IPS-18c (cell line): Measurements from ENCODE around the gene EML6.

ENCODE experiments used
- H3K4me3 ChIP-seq: 2 replicates; pipeline ENCODE4 v1.7.0; 2013; ENCODE audit warnings: low read depth, mild to moderate bottlenecking, low read length, moderate library complexity; ENCODE audit not compliant: insufficient read depth
- H3K9me3 ChIP-seq: one replicate; pipeline ENCODE4 v1.6.1; 2013; ENCODE audit warnings: mild to moderate bottlenecking, low read length, moderate library complexity; ENCODE audit not compliant: control insufficient read depth, insufficient read depth

EML6 gene

GRCh38 chr2:54701029-54701428 is 22.4 kb upstream of the EML6 start:
- H3K9me3 ChIP-seq = no peaks in the 10 kb centered on the region
- no peak overlapping the region for H3K4me3 ChIP-seq

DNA sequence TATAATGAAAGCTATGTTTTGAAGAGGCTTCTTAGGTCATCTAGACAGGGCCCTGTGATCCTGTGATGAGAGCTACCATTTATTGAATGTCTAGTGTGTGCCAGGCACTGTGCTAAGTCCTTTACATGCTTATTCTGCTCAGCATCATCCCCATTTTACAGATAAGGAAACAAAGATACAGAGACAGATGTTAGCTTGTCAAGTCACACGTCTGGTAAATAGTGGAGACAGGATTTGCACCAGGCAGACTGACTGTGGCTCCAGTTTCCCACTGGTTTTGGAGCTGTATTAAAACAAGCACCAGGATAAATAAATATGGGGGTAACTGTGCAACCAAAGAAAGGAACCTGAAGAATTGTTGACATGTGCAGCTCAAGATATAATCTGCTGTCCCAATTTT is 19.2 kb upstream of the EML6 start:
- no peak overlapping the region for H3K4me3 ChIP-seq
- H3K9me3 ChIP-seq = no peaks in the 10 kb centered on the region

DNA sequence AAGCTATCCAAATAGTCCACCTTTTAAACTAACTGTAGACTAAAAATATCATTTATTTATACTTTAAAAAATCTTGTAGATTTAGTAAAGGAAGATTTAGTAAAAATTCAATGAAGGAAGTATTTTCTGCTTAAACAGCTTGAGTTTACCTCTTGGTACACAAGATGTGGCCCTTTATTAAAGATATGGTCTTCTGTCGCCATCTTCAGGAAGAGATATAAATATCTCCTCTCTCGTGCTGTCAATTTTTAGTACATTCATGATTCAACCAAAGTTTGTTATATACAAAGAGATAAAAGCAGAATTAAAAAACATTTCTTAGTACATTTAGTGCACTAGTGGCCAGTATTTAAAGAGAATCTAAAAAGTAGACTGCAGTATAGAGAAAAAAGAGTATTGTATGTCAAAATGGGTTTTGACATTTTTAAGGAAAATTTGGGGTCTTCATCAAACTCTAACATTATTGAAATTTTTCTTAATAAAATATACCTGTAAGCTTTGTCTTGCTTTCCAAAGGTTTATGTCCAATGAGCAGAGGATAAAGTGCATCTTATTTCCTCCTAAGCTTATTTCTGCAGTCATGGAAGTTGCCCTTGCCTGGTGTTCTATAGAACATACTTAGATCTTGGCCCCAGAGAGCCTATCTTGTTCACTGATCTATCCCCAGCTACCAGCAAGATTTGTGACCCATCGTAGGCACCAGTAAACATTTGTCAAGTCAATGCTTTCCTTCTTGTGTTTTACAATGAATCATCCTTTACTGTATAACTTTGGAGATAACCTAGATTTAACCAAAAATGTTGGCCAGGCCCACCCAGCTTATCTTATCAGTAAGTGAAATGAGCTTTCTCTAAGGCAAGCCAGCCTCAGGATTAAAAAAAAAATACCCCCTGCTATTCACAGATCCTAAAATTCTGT is 18.5 kb upstream of the EML6 start:
- H3K9me3 ChIP-seq = no peaks in the 10 kb centered on the region
- no peak overlapping the region for H3K4me3 ChIP-seq

- Histone ChIP-seq H3K9me3 (no peaks in the 10 kb centered on the region), H3K4me3 (no peak overlapping the region)
Observed at GRCh38 chr2:54706622-54707021, 16.8 kb upstream of the EML6 start.

- H3K4me3 ChIP-seq = peak overlapping the region; percentile 34; the same call in 1 of the 2 replicates
- no peaks in the 10 kb centered on the region for H3K9me3 ChIP-seq
Observed at GRCh38 chr2:54708584-54709335, 14.7 kb upstream of the EML6 start.

DNA sequence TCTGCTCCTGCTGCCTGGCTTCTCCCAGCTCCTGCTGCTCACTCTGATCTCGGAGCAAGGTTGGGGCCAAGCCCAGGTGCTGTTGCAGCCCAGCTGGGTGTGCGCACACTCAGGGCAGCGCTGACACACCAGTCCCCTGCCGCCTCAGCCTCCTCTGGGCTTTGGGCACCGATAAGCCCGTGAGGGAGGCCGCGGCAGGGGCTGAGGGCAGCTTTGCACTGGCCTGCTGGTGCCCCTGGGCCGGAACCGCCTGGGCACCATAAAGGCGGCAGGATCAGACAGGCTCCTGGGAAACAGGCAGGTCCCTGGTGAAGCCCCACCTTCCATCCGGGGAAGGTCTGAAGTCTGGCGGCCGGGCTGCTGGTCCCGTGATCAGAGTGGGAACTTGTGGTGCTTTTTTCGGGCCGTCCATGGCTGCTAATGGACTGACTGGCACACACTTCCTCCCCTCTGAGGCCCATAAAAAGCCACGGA is 14.1 kb upstream of the EML6 start:
- H3K4me3 ChIP-seq = peak overlapping the region; percentile 34; the same call in 1 of the 2 replicates
- H3K9me3 ChIP-seq = no peaks in the 10 kb centered on the region

DNA sequence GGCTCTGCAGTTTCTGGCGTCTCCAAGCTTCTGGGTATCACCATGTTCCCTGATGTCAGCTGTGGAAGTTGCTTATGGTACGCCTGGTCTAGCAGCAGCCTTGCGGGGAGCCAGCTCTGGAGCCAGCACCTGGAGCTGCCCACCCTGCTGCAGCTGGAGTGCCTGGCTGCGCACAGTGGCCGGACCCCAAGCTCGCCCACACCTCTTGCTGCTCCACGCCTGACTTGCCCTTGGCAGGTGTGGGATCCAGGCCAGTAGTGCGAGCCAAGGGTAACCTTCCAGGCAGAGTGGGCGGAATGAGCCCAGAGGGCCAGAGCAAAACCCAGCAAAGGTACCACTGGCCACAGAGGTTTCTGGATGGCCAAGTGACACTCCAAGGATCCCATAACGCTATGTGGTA is 13.2 kb upstream of the EML6 start:
- H3K4me3 ChIP-seq = no peak overlapping the region
- H3K9me3 ChIP-seq = no peaks in the 10 kb centered on the region

- H3K9me3 ChIP-seq = no peaks in the 10 kb centered on the region
- no peak overlapping the region for H3K4me3 ChIP-seq
Observed at GRCh38 chr2:54712516-54712915, 10.9 kb upstream of the EML6 start.

GRCh38 chr2:54714996-54715395 is 8.5 kb upstream of the EML6 start:
- no peak overlapping the region for H3K4me3 ChIP-seq
- H3K9me3 ChIP-seq = no peaks in the 10 kb centered on the region

DNA sequence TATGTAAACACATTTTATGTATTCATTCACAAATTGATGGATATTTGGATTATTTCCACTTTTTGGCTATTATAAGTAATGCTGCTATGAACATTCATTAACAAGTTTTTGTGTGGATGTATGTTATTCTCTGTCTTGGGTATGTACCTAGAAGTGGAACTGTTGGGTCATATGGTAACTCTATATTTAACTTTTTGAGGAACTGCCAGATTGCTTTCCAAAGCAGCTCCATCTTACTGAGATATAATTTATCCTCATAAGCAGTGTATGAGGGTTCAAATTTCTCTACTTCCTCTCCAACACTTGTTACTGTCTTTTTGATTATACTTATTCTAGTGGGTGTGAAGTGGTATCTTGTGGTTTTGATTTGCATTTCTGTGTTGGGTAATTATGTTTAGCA is 7.1 kb upstream of the EML6 start:
- Histone ChIP-seq H3K9me3 (no peaks in the 10 kb centered on the region), H3K4me3 (no peak overlapping the region)

- H3K4me3 ChIP-seq = no peak overlapping the region
- no peaks in the 10 kb centered on the region for H3K9me3 ChIP-seq
Observed at GRCh38 chr2:54720563-54720962, 2.9 kb upstream of the EML6 start.

DNA sequence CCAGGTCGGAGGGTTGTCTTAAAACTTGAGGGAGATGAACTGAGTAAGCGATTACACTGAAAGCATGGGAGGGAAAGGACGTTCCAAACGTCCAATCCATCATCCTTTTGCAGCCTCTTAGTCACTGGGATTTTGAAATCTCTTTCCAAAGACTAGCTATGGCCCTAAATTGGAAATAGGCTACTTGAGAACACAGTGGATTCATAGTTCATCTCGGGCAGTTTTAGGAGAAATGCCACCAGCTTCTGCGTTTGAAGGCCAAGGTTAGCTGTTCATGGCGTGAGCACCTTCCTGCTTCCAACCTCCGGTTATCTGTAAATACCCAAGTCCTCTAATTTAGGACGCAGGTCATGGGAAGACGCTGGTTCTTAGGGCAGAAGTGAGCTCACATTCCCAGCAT is 821 bp upstream of the EML6 start:
- no peaks in the 10 kb centered on the region for H3K9me3 ChIP-seq

DNA sequence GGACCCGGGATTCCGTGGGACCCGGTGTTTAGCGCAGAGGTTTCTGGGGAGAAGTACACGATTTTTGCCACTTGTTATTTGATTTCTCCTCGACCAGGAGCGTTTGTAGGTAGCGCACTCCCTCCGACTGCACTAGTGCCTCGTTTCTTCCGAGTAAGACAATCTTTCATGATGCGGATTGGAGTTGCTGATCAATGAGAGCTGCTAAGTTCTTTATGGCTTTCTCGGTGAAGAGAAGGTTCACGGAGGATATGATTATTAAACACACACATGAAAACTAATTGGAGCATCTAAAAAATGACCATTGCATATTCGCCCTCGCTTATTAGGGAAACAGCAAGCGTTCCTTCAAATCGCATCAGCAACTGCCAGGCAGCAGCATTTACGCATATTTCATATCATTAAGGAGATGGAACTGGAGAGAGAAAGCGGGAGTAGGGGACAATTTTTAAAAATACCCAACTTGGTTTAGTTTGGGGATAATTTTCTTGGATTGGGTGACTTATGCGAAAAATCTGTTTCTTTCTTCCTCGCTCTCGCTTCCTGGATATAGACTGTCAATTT is 616 bp downstream of the EML6 start:
- Histone ChIP-seq H3K9me3 (no peaks in the 10 kb centered on the region), H3K4me3 (peak overlapping the region; percentile 95)

More for the DNA sequence above, 821 bp upstream of the EML6 start:
- H3K4me3 ChIP-seq = peak overlapping the region; percentile 95

DNA sequence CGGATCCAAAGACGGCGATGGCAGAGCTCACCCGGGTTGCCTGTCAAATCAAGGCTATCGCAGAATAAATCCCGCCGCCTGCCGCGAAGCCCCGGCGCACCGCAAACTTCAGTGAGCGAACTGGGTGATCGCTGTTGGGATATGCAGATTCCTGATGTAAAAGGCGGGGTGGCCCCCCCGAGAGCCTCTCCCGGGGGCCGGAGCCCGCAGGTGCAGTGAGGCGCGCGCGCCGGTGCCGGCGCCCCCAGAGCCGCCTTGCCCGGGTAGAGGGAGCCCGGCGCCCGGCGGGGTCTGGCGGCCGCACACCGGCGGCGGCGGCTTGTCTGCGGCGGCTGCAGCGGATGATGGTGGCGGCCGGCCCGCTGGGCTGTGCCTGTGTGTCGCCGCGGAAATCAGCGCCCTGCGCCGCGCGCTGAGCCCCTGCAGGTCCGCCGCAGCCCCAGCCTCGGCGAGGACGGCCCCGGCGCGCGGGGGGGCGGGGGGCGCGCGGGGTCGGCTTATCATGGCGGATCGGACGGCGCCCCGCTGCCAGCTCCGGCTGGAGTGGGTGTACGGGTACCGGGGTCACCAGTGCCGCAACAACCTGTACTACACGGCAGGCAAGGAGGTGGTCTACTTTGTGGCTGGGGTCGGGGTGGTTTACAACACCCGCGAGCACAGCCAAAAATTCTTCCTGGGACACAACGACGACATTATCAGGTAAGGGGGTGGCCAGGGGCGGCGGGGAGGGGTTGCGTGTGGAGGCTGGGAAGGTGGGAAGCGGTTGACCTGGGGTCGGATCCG is 1.3 kb downstream of the EML6 start:
- Histone ChIP-seq H3K9me3 (no peaks in the 10 kb centered on the region), H3K4me3 (peak overlapping the region; percentile 95)

GRCh38 chr2:54725343-54726099 is 2.1 kb downstream of the EML6 start:
- H3K9me3 ChIP-seq = no peaks in the 10 kb centered on the region
- peak overlapping the region; percentile 95 for H3K4me3 ChIP-seq

DNA sequence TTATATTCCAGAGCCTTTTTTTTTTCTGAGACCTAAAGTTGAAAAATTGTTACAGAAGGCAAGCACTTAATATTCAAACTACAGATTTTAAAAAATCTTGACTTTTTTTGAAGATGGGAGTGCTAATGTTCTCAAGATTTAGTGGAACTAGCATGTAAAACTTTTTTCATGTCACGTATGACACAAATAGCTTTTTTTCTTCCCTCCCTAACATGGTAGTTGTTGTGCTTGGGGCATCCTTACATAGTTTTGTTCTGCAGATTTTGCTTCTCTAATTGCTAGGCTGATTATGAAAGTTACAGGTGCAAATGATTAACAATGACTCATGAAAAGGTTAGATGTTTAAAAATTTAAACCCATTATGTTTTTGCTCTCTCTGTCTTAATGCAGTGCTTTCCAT is 3.0 kb downstream of the EML6 start:
- Histone ChIP-seq H3K9me3 (no peaks in the 10 kb centered on the region), H3K4me3 (no peak overlapping the region)
